Mononuclear cell (primary cell): ENCODE results near the gene MEGF11. TPM values are rescaled to one million over a fixed set of nuclear protein-coding genes. Genes with fewer than 3 reads are reported as not detected.

Experiments
- H3K27me3 ChIP-seq: 2 replicates; pipeline ENCODE4 v1.6.0; 2011; ENCODE audit warnings: low read length, control low read depth; ENCODE audit not compliant: insufficient read depth
- H3K4me1 ChIP-seq: 2 replicates; pipeline ENCODE4 v1.5.1; 2011; ENCODE audit warnings: mild to moderate bottlenecking, low read length, control low read depth; ENCODE audit not compliant: insufficient read depth
- H3K4me3 ChIP-seq: 2 replicates; pipeline ENCODE4 v1.5.1; 2011; ENCODE audit warnings: mild to moderate bottlenecking, low read length, moderate library complexity
- H3K9me3 ChIP-seq: 2 replicates; pipeline ENCODE4 v1.5.1; 2011; ENCODE audit warnings: low read depth, mild to moderate bottlenecking, control low read depth, low read length
- total RNA-seq: library from RNA; depleted of rRNA; stranded (reverse); fragments of >200 nt; gene quantifications from one replicate; pipeline ENCODE4 v1.2.3, GENCODE V29; 2012

MEGF11 gene
- total RNA-seq, 1 donor, result not detected

- no peaks in the 10 kb centered on the region for H3K9me3 ChIP-seq
- H3K4me1 ChIP-seq, result no peaks in the 10 kb centered on the region
- no peak overlapping the region for H3K4me3 ChIP-seq
- H3K27me3 ChIP-seq, result no peaks in the 10 kb centered on the region
Measured at GRCh38 chr15:66023311-66023972, 230.1 kb downstream of the MEGF11 start.

- Histone ChIP-seq H3K9me3 (no peaks in the 10 kb centered on the region), H3K4me3 (no peak overlapping the region), H3K4me1 (no peaks in the 10 kb centered on the region), H3K27me3 (no peaks in the 10 kb centered on the region)
Measured at GRCh38 chr15:66022163-66022525, 231.4 kb downstream of the MEGF11 start.

- no peak overlapping the region for H3K4me3 ChIP-seq
- H3K9me3 ChIP-seq, result no peaks in the 10 kb centered on the region
- no peaks in the 10 kb centered on the region for H3K27me3 ChIP-seq
Measured at GRCh38 chr15:66021496-66022162, 231.9 kb downstream of the MEGF11 start.

GRCh38 chr15:66019826-66020398, 233.6 kb downstream of the MEGF11 start:
- Histone ChIP-seq H3K9me3 (no peaks in the 10 kb centered on the region), H3K27me3 (no peaks in the 10 kb centered on the region), H3K4me1 (no peaks in the 10 kb centered on the region), H3K4me3 (no peak overlapping the region)

More at GRCh38 chr15:66021496-66022162, 231.9 kb downstream of the MEGF11 start:
- no peaks in the 10 kb centered on the region for H3K4me1 ChIP-seq

- Histone ChIP-seq H3K27me3 (no peaks in the 10 kb centered on the region), H3K4me1 (no peaks in the 10 kb centered on the region), H3K4me3 (no peak overlapping the region), H3K9me3 (no peaks in the 10 kb centered on the region)
Measured at GRCh38 chr15:66019368-66019767, 234.2 kb downstream of the MEGF11 start.

GRCh38 chr15:66018488-66018797, 235.1 kb downstream of the MEGF11 start:
- H3K4me1 ChIP-seq, result no peaks in the 10 kb centered on the region
- no peak overlapping the region for H3K4me3 ChIP-seq
- no peaks in the 10 kb centered on the region for H3K9me3 ChIP-seq
- no peaks in the 10 kb centered on the region for H3K27me3 ChIP-seq

GRCh38 chr15:66017792-66018487, 235.6 kb downstream of the MEGF11 start:
- Histone ChIP-seq H3K27me3 (no peaks in the 10 kb centered on the region), H3K4me3 (no peak overlapping the region), H3K4me1 (no peaks in the 10 kb centered on the region), H3K9me3 (no peaks in the 10 kb centered on the region)

- no peaks in the 10 kb centered on the region for H3K4me1 ChIP-seq
- no peaks in the 10 kb centered on the region for H3K27me3 ChIP-seq
- no peaks in the 10 kb centered on the region for H3K9me3 ChIP-seq
- H3K4me3 ChIP-seq, result no peak overlapping the region
Measured at GRCh38 chr15:66017000-66017399, 236.6 kb downstream of the MEGF11 start.

GRCh38 chr15:66016199-66016598, 237.4 kb downstream of the MEGF11 start:
- H3K4me3 ChIP-seq, result no peak overlapping the region
- H3K27me3 ChIP-seq, result no peaks in the 10 kb centered on the region

GRCh38 chr15:66014635-66015182, 238.8 kb downstream of the MEGF11 start:
- Histone ChIP-seq H3K4me1 (no peaks in the 10 kb centered on the region), H3K9me3 (no peaks in the 10 kb centered on the region), H3K27me3 (no peaks in the 10 kb centered on the region), H3K4me3 (no peak overlapping the region)

More at GRCh38 chr15:66016199-66016598, 237.4 kb downstream of the MEGF11 start:
- H3K9me3 ChIP-seq, result no peaks in the 10 kb centered on the region
- H3K4me1 ChIP-seq, result no peaks in the 10 kb centered on the region

GRCh38 chr15:66014022-66014421, 239.5 kb downstream of the MEGF11 start:
- Histone ChIP-seq H3K27me3 (no peaks in the 10 kb centered on the region), H3K9me3 (no peaks in the 10 kb centered on the region), H3K4me1 (no peaks in the 10 kb centered on the region), H3K4me3 (no peak overlapping the region)

GRCh38 chr15:66008940-66009562, 244.5 kb downstream of the MEGF11 start:
- Histone ChIP-seq H3K27me3 (no peaks in the 10 kb centered on the region), H3K9me3 (no peaks in the 10 kb centered on the region), H3K4me3 (no peak overlapping the region), H3K4me1 (no peaks in the 10 kb centered on the region)

- Histone ChIP-seq H3K9me3 (no peaks in the 10 kb centered on the region), H3K27me3 (no peaks in the 10 kb centered on the region), H3K4me1 (no peaks in the 10 kb centered on the region), H3K4me3 (no peak overlapping the region)
Measured at GRCh38 chr15:66007663-66008262, 245.8 kb downstream of the MEGF11 start.

- H3K27me3 ChIP-seq, result no peaks in the 10 kb centered on the region
Measured at GRCh38 chr15:66006986-66007385, 246.6 kb downstream of the MEGF11 start.

More at GRCh38 chr15:66006986-66007385, 246.6 kb downstream of the MEGF11 start:
- H3K4me1 ChIP-seq, result no peaks in the 10 kb centered on the region
- H3K4me3 ChIP-seq, result no peak overlapping the region
- no peaks in the 10 kb centered on the region for H3K9me3 ChIP-seq
